NCI-H1930 (cell line): ENCODE data around the gene CASP8.
"Not testable (repeated sequence)": the region's sequence is repeated elsewhere in the genome, so short reads cannot be mapped to it uniquely, and the experiment has no call there.

Experiments
- DNase-seq, 2 experiments: peaks; one replicate each; lab custom pipeline; 2025; lab: John Stamatoyannopoulos, UW

The CASP8 gene

DNA sequence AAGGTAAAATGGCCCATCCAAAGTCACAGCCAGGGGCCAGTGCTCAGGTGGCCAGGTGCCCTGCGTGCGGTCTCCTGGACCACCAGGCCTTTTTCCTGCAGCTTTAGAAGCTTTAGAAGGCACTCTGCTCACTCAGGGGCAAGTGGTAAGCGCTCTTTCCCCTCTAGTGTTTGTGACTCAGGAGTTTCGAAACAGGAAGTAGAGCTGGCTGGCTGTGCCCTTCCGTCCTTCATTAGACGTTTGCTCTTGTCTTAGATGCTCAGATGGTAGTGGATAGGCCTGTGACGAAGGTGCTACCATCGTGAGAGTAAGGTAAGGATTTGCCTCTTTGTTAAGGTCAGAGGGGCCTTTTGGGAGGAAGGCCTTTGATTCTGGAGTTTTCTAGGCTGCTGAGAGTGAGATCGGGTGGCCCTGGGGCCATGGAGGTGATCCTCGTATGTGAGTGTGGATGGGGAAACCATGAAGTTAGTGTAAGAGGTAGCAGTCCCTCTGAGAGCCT is at the start of gene CASP8:
Gene CASP8, plus strand, starts transcription at position 235 of the 499 bp plus-strand sequence. CDS start 5,951 bp downstream, outside the sequence.
- DNase-seq: no peak

- no peak for DNase-seq
Measured at GRCh38 chr2:201215963-201216362, 44.4 kb upstream of the CASP8 start.

DNA sequence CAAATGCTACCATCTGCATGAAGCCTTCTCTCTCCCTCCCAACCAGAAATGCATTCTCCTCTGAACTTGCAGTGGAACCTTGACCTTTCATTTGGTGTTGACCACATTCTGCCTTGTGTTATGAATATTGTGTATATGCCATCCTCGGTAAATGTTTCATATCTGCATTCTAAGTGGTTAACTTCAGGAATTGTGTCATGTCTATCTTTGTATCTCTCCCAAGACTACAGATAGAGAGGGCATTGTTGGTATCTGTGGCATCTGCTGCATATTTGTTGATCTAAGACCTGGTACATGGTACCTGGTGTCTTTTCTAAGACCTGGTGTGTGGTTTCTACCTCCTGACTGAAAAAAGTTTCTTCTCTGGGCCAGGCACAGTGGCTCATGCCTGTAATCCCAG is 43.4 kb upstream of the CASP8 start:
- no peak for DNase-seq

GRCh38 chr2:201218780-201219179 is 41.6 kb upstream of the CASP8 start:
- no peak for DNase-seq

GRCh38 chr2:201219328-201220096 is 40.8 kb upstream of the CASP8 start:
- DNase-seq: no peak

GRCh38 chr2:201220102-201220570 is 40.2 kb upstream of the CASP8 start:
- DNase-seq: no peak

GRCh38 chr2:201223089-201224073 is 37.0 kb upstream of the CASP8 start:
- no peak for DNase-seq

DNA sequence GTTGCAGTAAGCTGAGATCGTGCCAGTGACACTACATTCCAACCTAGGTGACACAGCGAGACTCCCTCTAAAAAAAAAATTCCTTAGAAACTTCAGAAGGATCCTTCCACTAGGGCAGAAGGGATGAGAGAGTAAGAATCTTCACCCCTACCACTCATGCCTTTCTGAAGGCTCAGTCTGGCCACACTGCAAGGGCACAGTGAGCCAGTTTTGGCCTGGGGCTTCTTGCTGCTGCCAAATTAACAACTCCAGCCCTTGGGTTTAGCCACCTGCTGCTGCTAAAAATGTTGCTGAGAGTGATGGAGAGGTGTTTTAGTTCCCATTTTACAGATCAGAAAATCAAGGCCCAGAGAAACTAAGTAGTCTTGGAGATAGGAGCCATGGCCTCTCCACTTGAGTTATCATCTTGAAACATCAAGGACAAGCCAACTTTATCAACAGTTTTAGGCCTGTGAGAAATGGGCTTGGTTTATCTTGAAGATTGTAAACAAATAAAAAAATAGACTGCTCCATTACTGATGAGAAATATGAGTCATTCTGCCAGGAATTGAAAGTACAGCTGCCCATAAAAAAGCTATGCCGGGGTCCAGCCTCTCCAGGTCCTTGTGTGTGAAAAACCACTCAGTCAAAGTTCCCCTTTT is 31.9 kb upstream of the CASP8 start:
- DNase-seq: no peak

- no peak for DNase-seq
Measured at GRCh38 chr2:201228912-201229290, 31.4 kb upstream of the CASP8 start.

DNA sequence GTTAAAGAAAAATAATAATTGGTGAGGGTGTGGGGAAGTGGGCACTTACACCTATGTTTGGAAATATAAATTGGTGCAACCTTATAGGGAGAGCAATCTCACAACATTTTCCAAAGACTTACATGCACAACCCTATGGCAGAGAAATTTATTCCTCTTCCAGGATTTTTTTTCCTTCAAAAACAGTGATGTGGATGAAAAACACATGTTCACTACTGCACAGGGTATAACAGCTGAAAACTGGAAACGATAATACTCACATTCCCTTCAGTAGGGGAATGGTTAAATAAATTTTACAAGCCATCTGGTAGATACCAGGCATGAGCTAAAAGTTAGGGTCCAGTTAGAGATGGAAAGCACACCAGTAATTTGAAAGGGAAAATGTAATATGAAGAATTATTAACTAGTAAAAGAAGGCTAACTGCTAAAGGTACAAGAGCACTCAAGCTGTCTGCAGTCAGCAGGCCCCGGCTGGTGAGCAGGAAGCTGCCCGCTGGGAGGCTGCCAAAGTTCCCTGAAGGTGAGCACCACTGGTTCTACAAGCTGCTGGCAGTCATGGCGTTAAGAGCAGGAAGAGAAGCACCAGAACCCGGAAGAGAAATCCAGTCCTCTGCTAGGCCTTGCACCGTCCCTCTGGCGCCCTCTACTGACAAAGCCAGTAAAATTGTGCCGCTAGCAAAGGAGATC is 28.4 kb upstream of the CASP8 start:
- peak; percentile 34 to 61 for DNase-seq

DNA sequence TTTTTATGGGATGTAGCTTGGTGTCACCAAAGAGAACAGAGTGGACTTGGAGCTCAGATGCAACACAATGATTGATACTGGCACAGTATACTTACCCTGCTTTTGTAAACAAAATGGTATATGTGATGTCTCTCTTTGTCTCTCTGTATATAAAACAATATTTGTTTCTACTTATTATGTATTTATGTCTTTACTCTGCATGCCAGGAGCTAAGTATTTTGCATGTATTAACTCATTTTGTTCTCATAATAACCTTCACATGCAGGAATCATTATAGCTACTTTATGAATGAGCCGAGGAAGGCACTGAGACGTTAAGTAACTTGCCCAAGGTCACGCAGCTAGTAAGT is 27.9 kb upstream of the CASP8 start:
- DNase-seq: no peak

DNA sequence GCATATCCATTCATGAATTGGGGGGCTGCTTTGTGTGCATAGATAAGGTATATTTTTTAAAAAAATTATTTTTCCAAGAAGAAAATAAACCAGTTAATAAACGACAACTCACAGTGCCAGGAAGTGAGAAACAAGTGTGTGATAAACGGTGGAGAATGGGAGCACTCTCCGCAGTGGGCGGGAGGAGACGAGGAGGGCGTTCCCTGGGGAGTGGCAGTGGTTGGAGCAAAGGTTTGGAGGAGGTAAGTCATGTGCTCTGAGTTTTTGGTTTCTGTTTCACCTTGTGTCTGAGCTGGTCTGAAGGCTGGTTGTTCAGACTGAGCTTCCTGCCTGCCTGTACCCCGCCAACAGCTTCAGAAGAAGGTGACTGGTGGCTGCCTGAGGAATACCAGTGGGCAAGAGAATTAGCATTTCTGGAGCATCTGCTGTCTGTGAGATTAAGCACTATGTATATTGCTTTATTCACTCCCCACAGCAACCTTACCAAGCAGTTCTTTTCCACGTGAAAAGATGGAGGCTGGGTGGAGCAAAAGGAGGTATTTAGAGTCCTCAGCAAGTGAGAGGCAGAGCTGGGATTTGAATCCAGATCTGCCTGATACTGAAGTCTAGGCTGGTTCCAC is 27.0 kb upstream of the CASP8 start:
- DNase-seq: no peak

DNA sequence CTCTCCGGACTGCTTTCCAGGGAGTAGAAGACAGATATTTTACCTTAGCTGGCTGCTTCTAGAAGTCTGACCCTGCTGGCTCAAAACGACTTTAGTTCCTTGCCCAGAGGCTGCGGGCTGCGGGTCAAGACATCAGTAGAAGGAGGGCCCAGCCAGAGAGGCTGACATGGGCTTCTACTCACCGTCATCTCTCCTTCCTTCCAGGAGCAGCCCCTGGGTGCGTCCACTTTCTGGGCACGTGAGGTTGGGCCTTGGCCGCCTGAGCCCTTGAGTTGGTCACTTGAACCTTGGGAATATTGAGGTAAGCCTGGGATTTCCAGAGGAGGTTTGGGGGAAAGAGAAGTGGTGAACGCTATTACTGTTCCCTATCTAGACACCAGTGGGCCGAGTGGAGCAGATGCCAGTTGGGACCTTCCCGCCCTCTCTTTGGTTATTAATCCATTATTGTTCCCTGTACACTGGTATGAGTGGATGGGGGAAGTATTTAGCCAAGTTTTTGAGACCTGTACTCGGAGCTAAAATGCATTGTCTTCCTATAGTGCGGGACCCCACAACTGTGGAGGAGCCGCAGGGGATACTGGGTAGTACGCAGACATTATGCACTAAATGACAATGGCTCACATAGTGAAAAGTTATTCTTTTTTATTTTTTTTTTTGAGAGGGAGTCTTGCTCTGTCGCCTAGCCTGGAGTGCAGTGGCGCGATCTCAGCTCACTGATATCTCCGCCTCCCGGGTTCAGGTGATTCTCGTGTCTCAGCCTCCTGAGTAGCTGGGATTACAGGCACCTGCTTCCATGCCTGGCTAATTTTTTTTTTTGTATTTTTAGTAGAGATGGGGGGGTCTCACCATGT is 26.3 kb upstream of the CASP8 start:
- no peak for DNase-seq

DNA sequence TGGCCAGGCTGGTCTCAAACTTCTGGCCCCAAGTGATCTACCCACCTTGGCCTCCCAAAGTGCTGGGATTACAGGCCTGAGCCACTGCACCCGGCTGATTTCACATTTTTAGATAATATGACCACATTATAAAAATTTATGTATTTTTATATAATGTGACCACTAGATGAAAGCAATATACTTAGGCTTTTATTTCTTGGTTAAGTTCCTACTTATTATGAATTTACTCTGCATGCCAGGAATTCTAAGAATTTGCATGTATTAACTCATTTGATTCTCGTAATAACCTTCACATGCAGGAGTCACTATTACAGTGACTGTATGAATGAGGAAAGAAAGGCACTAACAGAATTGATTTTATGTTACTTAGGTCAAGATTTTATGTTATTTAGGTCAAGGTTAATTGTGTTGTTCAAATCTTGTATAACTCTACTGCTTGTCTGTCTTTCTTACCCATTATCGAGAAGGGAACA is 25.6 kb upstream of the CASP8 start:
- no peak for DNase-seq

GRCh38 chr2:201235860-201236811 is 24.2 kb upstream of the CASP8 start:
- DNase-seq: peak in 1 of 2 experiments; percentile 37

DNA sequence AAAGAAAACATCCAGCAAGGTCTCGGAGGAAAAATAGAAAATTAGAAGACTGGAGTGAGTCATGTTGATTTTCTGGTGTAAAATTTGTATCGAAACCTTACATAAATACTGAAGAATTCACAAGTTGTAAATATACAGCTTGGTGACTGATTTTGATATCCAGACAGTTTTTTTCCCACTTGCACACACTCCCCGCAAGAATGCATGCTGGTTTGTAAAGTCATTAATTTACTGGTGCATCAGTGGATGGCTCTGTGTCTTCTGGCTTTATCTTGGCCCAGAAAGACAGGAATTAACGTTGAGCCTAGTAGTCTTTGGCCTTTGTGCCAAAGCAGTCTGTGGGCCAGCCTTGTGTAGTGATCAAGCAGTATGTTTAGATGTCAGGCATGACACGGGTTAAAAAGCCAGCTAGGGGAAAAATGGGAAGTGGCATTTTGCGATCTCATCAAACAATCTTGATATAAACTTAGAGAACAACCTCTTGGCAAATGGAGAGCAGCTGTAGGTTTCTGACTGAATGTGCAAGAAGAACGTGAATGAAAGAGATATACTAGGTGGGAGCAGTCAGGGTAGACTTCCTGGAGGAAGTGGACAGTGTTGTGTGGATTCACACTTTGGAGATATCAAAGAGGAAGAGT is 22.7 kb upstream of the CASP8 start:
- no peak for DNase-seq

GRCh38 chr2:201239167-201239935 is 21.0 kb upstream of the CASP8 start:
- not testable (repeated sequence) for DNase-seq
